ENCODE results near the gene CCDC81. TPM values are rescaled to one million over a fixed set of nuclear protein-coding genes. Genes with fewer than 3 reads are reported as not detected.
A peak's percentile ranks its signal among the peaks of the same experiment; 100 is the strongest.

The CCDC81 gene
- total RNA-seq, 2 donors from 2014 or later: 0.41 to 1.0 TPM

DNA sequence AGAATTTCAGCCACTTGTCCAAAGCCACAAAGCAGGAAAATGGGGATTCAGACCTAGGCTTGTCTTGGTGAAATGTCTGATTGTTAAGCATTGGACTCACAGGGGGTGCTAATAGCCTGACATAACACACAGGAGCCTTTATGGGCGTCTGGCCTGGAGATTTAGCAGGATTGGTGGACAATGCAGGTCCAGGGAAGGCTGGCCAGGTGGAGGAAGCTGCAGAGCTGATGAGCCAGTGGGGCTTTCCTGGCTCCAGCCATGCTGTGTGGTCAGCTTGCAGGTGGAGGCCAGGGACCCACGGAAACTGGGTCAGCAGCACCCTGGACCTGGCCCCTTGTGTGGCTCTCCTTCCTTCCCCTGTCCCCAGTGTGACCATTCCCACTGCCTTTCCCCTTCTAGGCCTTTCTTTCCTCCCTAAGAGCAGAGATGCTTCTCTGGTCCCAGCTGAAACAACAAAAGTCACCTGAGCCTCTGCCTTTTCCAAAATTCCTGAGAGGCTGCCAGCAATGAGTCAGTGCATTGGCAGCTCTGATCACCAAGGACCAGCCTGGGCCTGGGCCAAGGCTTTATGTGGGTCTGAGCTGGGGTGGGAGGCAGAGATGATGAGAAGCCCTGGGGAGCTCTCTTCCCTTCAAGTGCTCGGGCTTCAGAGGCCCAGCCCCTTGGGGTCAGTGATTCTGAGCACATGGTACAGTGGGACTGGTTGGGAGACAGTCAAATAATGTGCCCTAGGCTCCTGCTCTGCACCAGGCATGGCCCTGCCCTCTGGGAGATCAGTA, 85.2 kb downstream of the CCDC81 start:
- peaks cover 7% of the 10 kb centered on the region for H3K4me1 Mint-ChIP-seq
- H3K4me3 Mint-ChIP-seq: no peak overlapping the region
- no peak for ATAC-seq (replicated peaks)
- H3K36me3 Mint-ChIP-seq (ENCODE audit: low read depth): no peaks in the 10 kb centered on the region
- no peak overlapping the region for H3K27ac Mint-ChIP-seq
- no peaks in the 10 kb centered on the region for H3K27me3 Mint-ChIP-seq
- H3K9me3 Mint-ChIP-seq: no peaks in the 10 kb centered on the region

DNA sequence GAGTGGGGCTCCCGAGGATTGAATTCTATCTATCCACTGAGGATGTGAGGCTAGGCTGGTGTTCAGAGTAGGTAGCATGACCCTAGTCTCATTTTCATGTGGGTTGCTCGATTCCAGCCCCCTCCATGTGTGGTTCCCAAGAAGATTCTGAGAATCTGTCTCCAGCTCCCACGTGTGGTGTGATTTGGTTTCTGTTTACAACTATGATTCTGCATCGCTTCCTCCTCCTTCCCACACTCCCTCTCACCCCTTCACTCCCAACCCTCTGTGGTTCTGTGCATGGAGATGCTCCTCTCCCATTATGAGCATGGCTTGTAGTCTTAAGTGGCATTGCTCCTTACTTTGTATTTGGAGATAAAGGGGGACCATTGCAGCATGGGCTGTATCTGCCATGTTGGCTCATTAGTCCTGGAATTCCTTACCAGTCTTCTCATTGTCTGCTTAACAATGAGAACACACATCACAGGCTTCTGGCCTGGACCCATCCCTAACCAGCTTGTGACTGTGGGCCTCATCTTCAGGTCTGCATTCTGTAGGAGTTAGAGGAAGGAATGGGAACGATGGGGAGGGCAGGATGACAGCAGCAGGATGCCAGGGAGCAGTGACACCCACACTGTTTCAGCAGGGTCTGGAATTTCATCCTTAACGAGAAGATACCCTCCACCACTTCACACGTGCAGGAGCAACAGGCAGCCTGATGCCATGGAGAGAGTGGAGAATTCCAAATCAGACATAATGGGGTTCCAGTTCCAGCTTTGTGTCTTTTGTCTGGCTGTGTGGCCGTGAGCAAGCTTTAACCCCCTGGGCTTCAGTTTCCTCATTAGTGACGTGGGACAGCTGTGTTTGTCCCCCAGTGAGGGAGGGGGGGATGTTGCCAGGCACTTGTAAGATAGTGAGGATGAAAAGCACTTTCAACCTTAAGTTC, 86.0 kb downstream of the CCDC81 start:
- no peaks in the 10 kb centered on the region for H3K36me3 Mint-ChIP-seq (ENCODE audit: low read depth)
- peak; percentile 76 for ATAC-seq (replicated peaks)
- no peaks in the 10 kb centered on the region for H3K9me3 Mint-ChIP-seq
- H3K4me3 Mint-ChIP-seq: no peak overlapping the region
- H3K4me1 Mint-ChIP-seq: peaks cover 7% of the 10 kb centered on the region
- H3K27me3 Mint-ChIP-seq: no peaks in the 10 kb centered on the region
- no peak overlapping the region for H3K27ac Mint-ChIP-seq

DNA sequence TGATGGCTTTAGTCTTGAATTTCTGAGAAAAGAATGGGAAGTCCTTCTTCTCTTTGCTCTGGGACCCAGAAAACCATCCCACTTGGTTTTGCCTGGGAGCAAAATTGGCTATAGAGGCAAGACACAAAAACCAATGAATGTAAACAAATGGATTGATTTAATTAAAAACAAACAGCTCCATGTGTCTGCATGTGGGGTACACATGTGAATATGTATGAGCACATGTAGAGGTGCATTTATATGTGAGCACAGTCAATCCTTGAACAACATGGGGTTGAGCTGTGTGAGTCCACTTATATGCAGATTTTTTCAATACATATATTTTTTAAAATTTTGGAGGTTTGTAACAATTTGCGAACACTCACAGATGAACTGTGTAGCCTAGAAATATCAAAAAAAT, 87.2 kb downstream of the CCDC81 start:
- Mint-ChIP-seq H3K4me3 (no peak overlapping the region), H3K27me3 (no peaks in the 10 kb centered on the region), H3K9me3 (no peaks in the 10 kb centered on the region), H3K27ac (no peak overlapping the region), H3K4me1 (peaks cover 7% of the 10 kb centered on the region), H3K36me3 (ENCODE audit: low read depth) (no peaks in the 10 kb centered on the region)
- ATAC-seq (replicated peaks): no peak

GRCh38 chr11:86463120-86463519, 88.4 kb downstream of the CCDC81 start:
- Mint-ChIP-seq H3K4me1 (peaks cover 7% of the 10 kb centered on the region), H3K9me3 (no peaks in the 10 kb centered on the region), H3K4me3 (no peak overlapping the region), H3K36me3 (ENCODE audit: low read depth) (no peaks in the 10 kb centered on the region), H3K27me3 (no peaks in the 10 kb centered on the region), H3K27ac (no peak overlapping the region)
- no peak for ATAC-seq (replicated peaks)

DNA sequence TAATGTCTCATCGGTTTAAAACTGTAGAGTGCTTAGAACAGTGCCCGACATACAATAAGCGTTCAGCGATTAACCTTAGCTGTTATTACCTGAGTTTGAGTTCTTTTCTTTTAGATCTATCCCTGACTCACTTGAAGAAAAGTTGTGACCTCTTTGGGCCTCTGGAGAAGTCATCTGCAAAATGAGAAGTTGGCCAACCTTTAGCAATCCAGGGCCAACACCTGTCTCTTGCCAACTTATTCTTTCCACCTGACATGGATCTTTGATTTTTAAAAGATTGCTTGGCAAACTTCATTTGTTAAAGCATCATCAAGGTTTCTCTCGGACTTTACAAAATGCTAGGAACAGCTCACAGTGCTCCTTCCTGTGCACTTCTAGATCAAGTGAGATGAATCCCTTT, 89.3 kb downstream of the CCDC81 start:
- Mint-ChIP-seq H3K4me1 (peaks cover 7% of the 10 kb centered on the region), H3K4me3 (no peak overlapping the region), H3K9me3 (no peaks in the 10 kb centered on the region), H3K36me3 (ENCODE audit: low read depth) (no peaks in the 10 kb centered on the region), H3K27ac (no peak overlapping the region), H3K27me3 (no peaks in the 10 kb centered on the region)
- no peak for ATAC-seq (replicated peaks)

GRCh38 chr11:86464509-86465221, 90.0 kb downstream of the CCDC81 start:
- Mint-ChIP-seq H3K36me3 (ENCODE audit: low read depth) (no peaks in the 10 kb centered on the region), H3K4me1 (peaks cover 7% of the 10 kb centered on the region), H3K27me3 (no peaks in the 10 kb centered on the region), H3K4me3 (no peak overlapping the region), H3K27ac (peak overlapping the region; percentile 13), H3K9me3 (no peaks in the 10 kb centered on the region)
- no peak for ATAC-seq (replicated peaks)

DNA sequence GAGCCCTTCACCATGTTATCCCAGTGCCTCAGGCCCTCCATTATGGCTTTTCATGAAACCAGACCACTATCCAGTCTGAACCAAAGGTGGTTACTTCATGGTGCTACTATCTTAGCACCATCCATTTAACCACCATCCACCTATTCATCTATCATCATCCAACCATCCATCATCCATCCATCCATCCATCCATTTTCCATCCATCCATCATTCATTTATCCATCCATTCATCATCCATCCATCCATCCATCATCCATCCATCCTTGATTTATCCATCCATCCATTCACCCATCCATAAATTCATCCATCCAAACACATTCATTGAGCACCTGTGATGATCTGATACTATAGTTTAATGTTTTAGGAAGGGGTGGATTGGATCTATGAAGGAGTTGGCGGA, 93.5 kb downstream of the CCDC81 start:
- Mint-ChIP-seq H3K4me1 (no peaks in the 10 kb centered on the region), H3K9me3 (no peaks in the 10 kb centered on the region), H3K27me3 (no peaks in the 10 kb centered on the region), H3K27ac (no peak overlapping the region), H3K4me3 (no peak overlapping the region), H3K36me3 (ENCODE audit: low read depth) (no peaks in the 10 kb centered on the region)
- ATAC-seq (replicated peaks): no peak

- H3K27me3 Mint-ChIP-seq: no peaks in the 10 kb centered on the region
- H3K4me3 Mint-ChIP-seq: no peak overlapping the region
- H3K27ac Mint-ChIP-seq: no peak overlapping the region
- no peak for ATAC-seq (replicated peaks)
- H3K4me1 Mint-ChIP-seq: no peaks in the 10 kb centered on the region
- H3K36me3 Mint-ChIP-seq (ENCODE audit: low read depth): no peaks in the 10 kb centered on the region
- H3K9me3 Mint-ChIP-seq: no peaks in the 10 kb centered on the region
Measured at GRCh38 chr11:86469491-86470388, 95.1 kb downstream of the CCDC81 start.

Other genes starting within 250 kb of the CCDC81 start
- gene EED, start 130.1 kb upstream of the CCDC81 start, total RNA-seq: 10 to 100 TPM; 78.2 to 89.2 TPM
- gene HIKESHI, start 72.6 kb upstream of the CCDC81 start, total RNA-seq: 10 to 100 TPM; 36.2 to 48.1 TPM